AG09319 (cell line): ENCODE measurements around the gene PARD3B.

Experiments used
- DNase-seq: peaks from one replicate; pipeline ENCODE4 v3.0.0-alpha.2; 2010; ENCODE audit warnings: low read depth; ENCODE audit errors: extremely low read depth
- CTCF ChIP-seq: IDR thresholded peaks from 2 replicates; pipeline ENCODE4 v1.5.1; 2011; ENCODE audit warnings: low read depth, mild to moderate bottlenecking, inconsistent platforms, low read length, moderate library complexity

Gene PARD3B

GRCh38 chr2:205066081-205066480 is 520.8 kb downstream of the PARD3B start:
- no peak for TF ChIP-seq CTCF
- no peak for DNase-seq

GRCh38 chr2:205069928-205070327 is 524.7 kb downstream of the PARD3B start:
- TF ChIP-seq CTCF: no peak
- no peak for DNase-seq

- no peak for DNase-seq
These were observed 525.6 kb downstream of the PARD3B start for GRCh38 chr2:205070889-205071288.

GRCh38 chr2:205073433-205074020 is 528.3 kb downstream of the PARD3B start:
- no peak for DNase-seq
- no peak for TF ChIP-seq CTCF

More at GRCh38 chr2:205070889-205071288, 525.6 kb downstream of the PARD3B start:
- TF ChIP-seq CTCF: no peak

GRCh38 chr2:205076405-205076804 is 531.1 kb downstream of the PARD3B start:
- no peak for TF ChIP-seq CTCF
- no peak for DNase-seq

GRCh38 chr2:205077159-205077558 is 531.9 kb downstream of the PARD3B start:
- DNase-seq: no peak
- no peak for TF ChIP-seq CTCF

- no peak for TF ChIP-seq CTCF
- DNase-seq: no peak
These were observed 533.5 kb downstream of the PARD3B start for GRCh38 chr2:205078762-205079161.
